Adipose tissue (tissue), 3 donors: ENCODE measurements around the gene ZNF391. TPM values are rescaled to one million over a fixed set of nuclear protein-coding genes. Genes with fewer than 3 reads are reported as not detected.
"Not testable (repeated sequence)": the region's sequence is repeated elsewhere in the genome, so short reads cannot be mapped to it uniquely, and the experiment has no call there.

Source experiments
- H3K27ac ChIP-seq: one replicate; pipeline ENCODE4 v1.5.1; 2013; ENCODE audit warnings: low read depth, low read length
- WGBS, 3 donors: extraction: QIAGEN DNeasy Blood & Tissue Kit; methylation state at CpG; one replicate each; pipeline ENCODE4 v1.1.7; 2013; 5-methylcytosine and 5-hydroxymethylcytosine counted together
- polyA plus RNA-seq, 3 donors: library from polyadenylated mRNA; stranded (reverse); fragments of 200-250 nt; gene quantifications; one replicate each; pipeline ENCODE4 v1.2.3, GENCODE V29; 2013
- donor health status: healthy with polysubstance abuse.
- donor health status: Bipolar disorder and iron deficiency.
- donor health status: healthy.

Gene ZNF391
- 1 to 10 TPM; 1.3 to 1.8 (median 1.5) TPM for polyA plus RNA-seq

DNA sequence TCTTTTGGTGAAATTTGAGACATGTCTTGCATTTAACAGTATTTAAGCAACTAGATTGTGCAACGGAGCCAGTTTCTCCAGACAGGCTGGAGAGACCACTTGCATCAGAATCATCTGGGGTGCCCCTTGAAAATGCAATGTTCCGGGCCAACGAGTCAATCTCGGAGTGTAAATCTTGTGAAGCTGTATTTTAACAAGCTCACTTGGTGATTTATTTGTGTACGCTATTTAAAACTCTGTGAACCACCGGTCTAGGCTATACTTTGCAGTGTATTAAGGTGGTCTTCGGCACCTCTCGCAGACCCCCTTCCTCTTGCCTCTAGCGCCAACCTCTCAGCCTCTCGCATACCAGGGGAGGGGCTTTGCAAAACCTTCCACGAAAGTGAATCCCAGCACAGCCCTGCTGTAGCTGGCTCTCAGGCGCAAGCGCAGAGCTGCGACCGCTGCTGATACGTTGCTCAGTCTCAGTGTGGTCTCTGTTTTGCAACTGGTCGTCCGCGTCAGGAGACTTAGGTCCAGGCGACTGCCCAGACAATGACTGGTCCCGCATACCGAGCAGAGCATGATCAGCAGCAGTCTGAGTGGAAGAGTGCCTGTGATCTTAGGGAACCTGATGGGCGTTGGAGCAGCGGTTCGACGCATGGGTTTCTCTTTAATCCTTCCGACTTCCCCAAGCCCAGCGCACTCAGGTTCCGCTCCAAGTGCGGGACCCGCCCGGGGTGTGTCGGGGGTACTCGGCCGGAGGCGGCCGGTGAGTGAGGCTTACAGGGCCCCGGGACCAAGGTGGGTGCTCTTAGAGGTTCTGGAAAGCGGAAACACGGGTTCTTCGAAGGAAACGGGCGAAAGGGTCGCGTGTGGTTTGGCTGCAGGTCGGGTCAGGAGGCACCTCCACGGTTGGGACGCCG lies at the start of gene ZNF391:
ZNF391 (plus strand) TSS at position 467 of the 905 bp plus-strand sequence. CDS start 11,612 bp downstream, outside the sequence.
- H3K27ac ChIP-seq = no peak within 1 kb of the TSS
- 1% methylated on average over 49 of the region's 49 CpGs for WGBS, 3 donors

GRCh38 chr6:27352850-27353249 lies 35.7 kb upstream of the ZNF391 start:
- no peak overlapping the region for H3K27ac ChIP-seq
- 78 to 91% (median 89%) methylated on average over 4 of the region's 4 CpGs for whole genome bisulfite sequencing, 3 donors

DNA sequence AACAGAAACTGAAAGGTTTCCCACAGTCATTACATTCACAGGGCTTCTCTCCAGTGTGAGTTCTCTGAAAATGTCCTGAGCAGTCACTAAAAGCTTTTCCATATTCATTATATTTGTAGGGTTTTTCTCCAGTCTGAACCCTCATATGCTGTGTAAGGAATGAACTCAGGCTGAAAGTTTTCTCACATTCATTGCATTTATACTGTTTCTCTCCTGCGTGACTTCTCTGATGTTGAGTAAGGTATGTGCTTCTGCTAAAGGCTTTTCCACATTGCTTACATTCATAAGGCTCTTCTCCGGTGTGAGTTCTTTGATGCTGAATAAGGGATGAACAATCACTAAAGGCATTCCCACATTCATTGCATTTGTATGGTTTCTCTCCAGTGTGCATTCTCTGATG lies 29.8 kb upstream of the ZNF391 start:
- whole genome bisulfite sequencing, 3 donors = 80 to 100% (median 91%) methylated on average over 2 of the region's 2 CpGs
- H3K27ac ChIP-seq = no peak overlapping the region

DNA sequence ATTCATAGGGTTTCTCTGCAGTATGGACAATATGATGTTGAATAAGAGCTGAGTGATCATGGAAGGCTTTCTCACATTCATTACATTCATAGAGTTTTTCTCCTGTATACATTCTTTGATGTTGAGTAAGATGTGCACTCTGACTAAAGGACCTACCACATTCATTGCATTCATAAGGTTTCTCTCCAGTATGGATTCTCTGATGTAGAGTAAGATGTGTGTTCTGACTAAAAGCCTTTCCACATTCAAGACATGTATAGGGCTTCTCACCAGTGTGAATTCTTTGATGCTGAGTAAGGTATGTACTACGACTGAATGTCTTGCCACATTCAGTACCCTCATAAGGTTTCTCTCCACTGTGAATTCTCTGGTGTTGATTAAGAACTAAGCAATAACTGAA lies 29.3 kb upstream of the ZNF391 start:
- H3K27ac ChIP-seq = no peak overlapping the region
- 88 to 91% (median 90%) methylated on average over 1 of the region's 1 CpG for WGBS, 3 donors

GRCh38 chr6:27368202-27368601 lies 20.4 kb upstream of the ZNF391 start:
- H3K27ac ChIP-seq = no peak overlapping the region
- WGBS, 3 donors = 93 to 96% (median 94%) methylated on average over 5 of the region's 5 CpGs

- H3K27ac ChIP-seq = no peak overlapping the region
- 92 to 95% (median 92%) methylated on average over 4 of the region's 4 CpGs for WGBS, 3 donors
Observed at GRCh38 chr6:27370391-27370790, 18.2 kb upstream of the ZNF391 start.

- 1 to 2% (median 1%) methylated on average over 31 of the region's 31 CpGs for WGBS, 3 donors
- no peak overlapping the region for H3K27ac ChIP-seq
Observed at GRCh38 chr6:27374824-27375612, 13.5 kb upstream of the ZNF391 start.

- H3K27ac ChIP-seq = no peak overlapping the region
- WGBS, 3 donors = 29 to 56% (median 36%) methylated on average over 7 of the region's 7 CpGs
Observed at GRCh38 chr6:27375613-27376079, 12.9 kb upstream of the ZNF391 start.

- 69 to 75% (median 72%) methylated on average over 4 of the region's 4 CpGs for WGBS, 3 donors
- H3K27ac ChIP-seq = not testable (repeated sequence)
Observed at GRCh38 chr6:27378406-27378805, 10.2 kb upstream of the ZNF391 start.

- not testable (repeated sequence) for H3K27ac ChIP-seq
- WGBS, 3 donors = 96 to 97% (median 97%) methylated on average over 27 to 30 of the region's 30 CpGs
Observed at GRCh38 chr6:27381001-27381400, 7.6 kb upstream of the ZNF391 start.

- WGBS, 3 donors = 66 to 70% (median 68%) methylated on average over 4 of the region's 4 CpGs
- H3K27ac ChIP-seq = no peak overlapping the region
Observed at GRCh38 chr6:27383011-27383410, 5.5 kb upstream of the ZNF391 start.

DNA sequence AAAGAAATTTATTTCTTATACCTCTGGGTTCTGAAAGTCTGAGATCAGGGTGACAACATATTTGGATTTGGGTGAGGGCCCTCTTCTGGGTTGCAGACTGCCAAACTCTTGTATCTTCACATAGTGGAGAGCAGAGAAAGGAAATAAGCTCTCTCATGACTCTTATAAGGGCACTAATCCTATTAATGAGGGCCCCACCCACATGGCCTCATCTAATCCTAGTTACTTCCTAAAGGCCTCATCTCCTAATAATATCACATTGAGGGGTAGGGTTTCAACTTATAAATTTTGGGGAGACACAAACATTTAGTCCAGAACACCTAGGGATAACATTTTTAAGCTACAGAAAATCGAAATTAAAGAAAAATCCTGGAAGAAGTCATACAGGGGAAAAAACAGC lies 5.1 kb upstream of the ZNF391 start:
- H3K27ac ChIP-seq = no peak overlapping the region
- WGBS, 3 donors = 53 to 87% (median 70%) methylated on average over 1 of the region's 1 CpG

- 84 to 96% (median 96%) methylated on average over 1 of the region's 1 CpG for WGBS, 3 donors
- no peak overlapping the region for H3K27ac ChIP-seq
Observed at GRCh38 chr6:27392623-27393022, 4.1 kb downstream of the ZNF391 start.

DNA sequence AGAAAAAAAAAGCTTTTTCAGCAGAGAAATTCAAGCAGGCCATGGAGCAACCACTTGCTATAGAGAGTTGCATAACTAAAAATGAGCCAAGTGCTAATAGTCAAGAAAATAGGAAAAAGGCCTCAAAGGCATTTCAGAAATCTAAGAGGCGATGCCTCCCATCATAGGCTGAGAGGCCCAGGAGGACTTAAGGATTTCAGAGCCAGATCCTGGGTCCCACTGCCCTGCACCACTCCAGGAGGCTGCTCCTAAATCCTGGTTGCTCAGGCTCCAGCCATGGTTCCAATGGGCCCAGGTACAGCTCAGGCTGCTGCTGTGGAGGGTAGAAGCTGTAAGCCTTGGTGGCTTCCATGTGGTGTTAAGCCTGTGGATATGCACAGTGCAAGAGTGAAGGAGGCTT lies 5.5 kb downstream of the ZNF391 start:
- WGBS, 3 donors = 80 to 97% (median 95%) methylated on average over 1 of the region's 1 CpG
- H3K27ac ChIP-seq = no peak overlapping the region

- WGBS, 3 donors = 95 to 97% (median 97%) methylated on average over 16 of the region's 16 CpGs
- H3K27ac ChIP-seq = no peak overlapping the region
Observed at GRCh38 chr6:27400877-27401642, 12.5 kb downstream of the ZNF391 start.

- 77 to 80% (median 78%) methylated on average over 3 of the region's 3 CpGs for WGBS, 3 donors
- H3K27ac ChIP-seq = no peak overlapping the region
Observed at GRCh38 chr6:27406085-27406484, 17.5 kb downstream of the ZNF391 start.

GRCh38 chr6:27407153-27407814 lies 18.7 kb downstream of the ZNF391 start:
- 72 to 77% (median 73%) methylated on average over 8 of the region's 8 CpGs for WGBS, 3 donors
- no peak overlapping the region for H3K27ac ChIP-seq

DNA sequence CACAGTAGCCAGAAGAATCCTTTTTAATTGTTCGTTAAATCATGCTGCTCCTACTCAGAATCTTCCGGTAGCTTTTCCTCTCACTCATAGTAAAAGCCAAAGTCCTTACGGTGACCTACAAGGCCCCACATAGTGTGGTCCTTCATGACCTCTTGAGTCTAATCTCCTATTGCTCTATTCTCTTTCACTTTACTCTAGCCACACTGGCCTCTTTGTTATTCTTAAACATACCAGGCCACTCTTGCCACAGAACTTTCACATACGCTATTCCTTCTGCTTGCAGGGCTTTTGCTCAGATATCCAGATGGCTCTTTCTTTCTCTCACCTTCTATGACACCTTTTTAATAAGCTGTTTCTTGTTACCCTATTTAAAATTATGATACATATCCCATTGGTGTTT lies 25.7 kb downstream of the ZNF391 start:
- WGBS, 3 donors = 84 to 89% (median 89%) methylated on average over 4 of the region's 4 CpGs

More for the DNA sequence above, 25.7 kb downstream of the ZNF391 start:
- no peak overlapping the region for H3K27ac ChIP-seq
